B cell (primary cell): Measurements from ENCODE around the gene TMEM119.

Source experiments
- CTCF ChIP-seq: fragments of 200-600 bp; IDR thresholded peaks from one replicate; pipeline ENCODE4 v1.8.0; 2022; ENCODE audit warnings: antibody characterized with exemption, mild to moderate bottlenecking
- EZH2 ChIP-seq: IDR thresholded peaks from 2 replicates; pipeline ENCODE4 v1.6.1; 2012; ENCODE audit warnings: borderline replicate concordance, low read depth, mild to moderate bottlenecking, moderate library complexity, low read length; ENCODE audit not compliant: insufficient read depth, poor library complexity, severe bottlenecking

GRCh38 chr12:108621161-108621560 is 23.3 kb upstream of the TMEM119 start:
- TF ChIP-seq CTCF (no peak), EZH2 (no peak)
